SU-DHL-6 (cell line): ENCODE results near the gene CSF3R.

ENCODE experiments used
- EZH2phosphoT487 ChIP-seq: fragments of 200-600 bp; sonication (generic), shearing (Covaris generic); conservative IDR thresholded peaks from 2 replicates; pipeline ENCODE4 v1.6.1; 2018; ENCODE audit warnings: mild to moderate bottlenecking, antibody characterized with exemption, low read length, moderate library complexity, mixed read lengths
- TF ChIP-seq, protein P1 (sequence below): fragments of 200-600 bp; sonication (generic); IDR thresholded peaks from one replicate; pipeline ENCODE4 v1.5.1; 2017; ENCODE audit warnings: antibody characterized with exemption, mild to moderate bottlenecking, low read length, moderate library complexity; ENCODE audit not compliant: insufficient read depth, poor library complexity, severe bottlenecking

DNA sequence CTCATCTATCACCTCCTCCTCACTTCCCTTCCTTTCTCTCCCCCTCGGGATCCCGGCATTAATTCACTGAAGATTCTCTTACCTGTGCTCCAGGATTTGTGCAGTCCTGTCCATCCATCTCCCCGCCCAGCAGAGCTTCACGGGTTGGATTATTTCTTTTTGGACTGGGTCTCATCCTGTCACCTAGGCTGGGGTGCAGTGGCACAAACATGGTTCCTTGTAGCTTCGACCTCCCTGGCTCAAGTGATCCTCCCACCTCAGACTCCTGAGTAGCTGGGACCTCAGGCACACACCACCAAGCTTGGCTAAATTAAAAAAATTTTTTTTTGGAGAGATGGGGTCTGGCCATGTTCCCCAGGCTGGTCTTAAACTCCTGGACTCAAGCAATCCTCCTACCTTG is 12.3 kb upstream of the CSF3R start:
- TF ChIP-seq, protein P1, sequence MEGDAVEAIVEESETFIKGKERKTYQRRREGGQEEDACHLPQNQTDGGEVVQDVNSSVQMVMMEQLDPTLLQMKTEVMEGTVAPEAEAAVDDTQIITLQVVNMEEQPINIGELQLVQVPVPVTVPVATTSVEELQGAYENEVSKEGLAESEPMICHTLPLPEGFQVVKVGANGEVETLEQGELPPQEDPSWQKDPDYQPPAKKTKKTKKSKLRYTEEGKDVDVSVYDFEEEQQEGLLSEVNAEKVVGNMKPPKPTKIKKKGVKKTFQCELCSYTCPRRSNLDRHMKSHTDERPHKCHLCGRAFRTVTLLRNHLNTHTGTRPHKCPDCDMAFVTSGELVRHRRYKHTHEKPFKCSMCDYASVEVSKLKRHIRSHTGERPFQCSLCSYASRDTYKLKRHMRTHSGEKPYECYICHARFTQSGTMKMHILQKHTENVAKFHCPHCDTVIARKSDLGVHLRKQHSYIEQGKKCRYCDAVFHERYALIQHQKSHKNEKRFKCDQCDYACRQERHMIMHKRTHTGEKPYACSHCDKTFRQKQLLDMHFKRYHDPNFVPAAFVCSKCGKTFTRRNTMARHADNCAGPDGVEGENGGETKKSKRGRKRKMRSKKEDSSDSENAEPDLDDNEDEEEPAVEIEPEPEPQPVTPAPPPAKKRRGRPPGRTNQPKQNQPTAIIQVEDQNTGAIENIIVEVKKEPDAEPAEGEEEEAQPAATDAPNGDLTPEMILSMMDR = no peak
- TF ChIP-seq EZH2phosphoT487 = no peak
